ENCODE data around the gene ZNF605. TPM values are rescaled to one million over a fixed set of nuclear protein-coding genes. Genes with fewer than 3 reads are reported as not detected.

Gene ZNF605
- total and polyA plus RNA-seq, 2 donors (not counting 1 experiment from before 2014, with no cell fraction given): 6.0 to 21.7 TPM

DNA sequence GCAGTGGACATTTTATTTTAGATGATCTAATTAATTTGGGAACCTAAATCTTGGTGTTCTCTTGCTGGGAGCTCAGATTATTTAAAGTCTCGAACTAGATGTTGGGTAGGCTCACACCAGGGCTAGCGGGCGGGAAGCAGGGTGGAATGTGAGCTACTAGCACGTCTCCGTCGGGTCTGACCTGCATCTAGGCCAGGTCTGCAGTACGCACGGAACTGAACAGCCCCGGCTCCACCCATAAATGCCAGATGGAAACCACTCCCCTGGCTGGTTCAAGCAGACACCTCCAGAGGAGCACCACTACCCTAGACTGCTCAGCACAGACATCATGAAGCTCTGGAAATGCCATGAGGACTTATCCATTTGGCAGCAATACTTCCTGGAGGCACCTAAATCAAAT lies 10.3 kb downstream of the ZNF605 start:
- H2AFZ ChIP-seq (ENCODE audit: insufficient read depth, low read depth, low read length, poor library complexity, severe bottlenecking): no peak overlapping the region
- H4K20me1 ChIP-seq (ENCODE audit: control insufficient read depth, insufficient read depth, low read length, poor library complexity, severe bottlenecking): peaks cover 7% of the 10 kb centered on the region
- peaks cover 4 to 86% (median 26%) of the 10 kb centered on the region in 3 donors for H3K9me3 ChIP-seq (ENCODE audit: control extremely low read depth in 1 of 3, control insufficient read depth in 2 of 3, insufficient read depth in 1 of 3, low read length in 2 of 3)
- no peak overlapping the region for H3K4me3 Mint-ChIP-seq
- no peak overlapping the region for H3K27ac Mint-ChIP-seq
- H3K9ac ChIP-seq (ENCODE audit: low read length): no peak overlapping the region
- no peaks in the 10 kb centered on the region for H3K4me1 ChIP-seq (ENCODE audit: control insufficient read depth in 2 of 2, insufficient read depth in 2 of 2, low read length in 2 of 2)
- no peak overlapping the region for H3K4me3 ChIP-seq (ENCODE audit: control extremely low read depth in 1 of 5, extremely low read depth in 1 of 5, insufficient read depth in 1 of 5, low read depth in 2 of 5, low read length in 4 of 5)
- POLR2A ChIA-PET: no interaction called here
- peaks cover 43% of the 10 kb centered on the region for H3K79me2 ChIP-seq (ENCODE audit: control insufficient read depth, insufficient read depth, low read length)
- no peaks in the 10 kb centered on the region for H3K27me3 ChIP-seq (replicated peaks in 1 of 4; ENCODE audit: control extremely low read depth in 1 of 4, control insufficient read depth in 3 of 4, insufficient read depth in 4 of 4, low read length in 3 of 4)
- no peak for DNase-seq
- H3K27me3 Mint-ChIP-seq: no peaks in the 10 kb centered on the region
- TF ChIP-seq, protein P1, sequence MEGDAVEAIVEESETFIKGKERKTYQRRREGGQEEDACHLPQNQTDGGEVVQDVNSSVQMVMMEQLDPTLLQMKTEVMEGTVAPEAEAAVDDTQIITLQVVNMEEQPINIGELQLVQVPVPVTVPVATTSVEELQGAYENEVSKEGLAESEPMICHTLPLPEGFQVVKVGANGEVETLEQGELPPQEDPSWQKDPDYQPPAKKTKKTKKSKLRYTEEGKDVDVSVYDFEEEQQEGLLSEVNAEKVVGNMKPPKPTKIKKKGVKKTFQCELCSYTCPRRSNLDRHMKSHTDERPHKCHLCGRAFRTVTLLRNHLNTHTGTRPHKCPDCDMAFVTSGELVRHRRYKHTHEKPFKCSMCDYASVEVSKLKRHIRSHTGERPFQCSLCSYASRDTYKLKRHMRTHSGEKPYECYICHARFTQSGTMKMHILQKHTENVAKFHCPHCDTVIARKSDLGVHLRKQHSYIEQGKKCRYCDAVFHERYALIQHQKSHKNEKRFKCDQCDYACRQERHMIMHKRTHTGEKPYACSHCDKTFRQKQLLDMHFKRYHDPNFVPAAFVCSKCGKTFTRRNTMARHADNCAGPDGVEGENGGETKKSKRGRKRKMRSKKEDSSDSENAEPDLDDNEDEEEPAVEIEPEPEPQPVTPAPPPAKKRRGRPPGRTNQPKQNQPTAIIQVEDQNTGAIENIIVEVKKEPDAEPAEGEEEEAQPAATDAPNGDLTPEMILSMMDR (IDR thresholded peaks at IDR 0.05): no peak
- TF ChIP-seq EZH2 (IDR thresholded peaks at IDR 0.05; ENCODE audit: borderline replicate concordance, insufficient read depth, low read depth, low read length, poor library complexity, severe bottlenecking): no peak
- CTCF ChIA-PET: no interaction called here
- H3K27ac ChIP-seq (ENCODE audit: low read length in 2 of 2): no peak overlapping the region
- no peak for ATAC-seq (ENCODE audit: low read depth)
- H3K9me3 Mint-ChIP-seq (ENCODE audit: insufficient read depth): peaks cover 10% of the 10 kb centered on the region
- intact Hi-C loops (cut with micrococcal nuclease): no loop called here
- peaks cover 0 to 66% of the 10 kb centered on the region in 2 experiments for H3K36me3 ChIP-seq (replicated peaks in 1 of 2; ENCODE audit: control extremely low read depth in 1 of 2, control insufficient read depth in 1 of 2, extremely low read depth in 1 of 2, insufficient read depth in 2 of 2, low read length in 1 of 2)
- no peak overlapping the region for H3K4me2 ChIP-seq (replicated peaks; ENCODE audit: low read depth, low read length, poor library complexity, severe bottlenecking)
- H3K4me1 Mint-ChIP-seq: no peaks in the 10 kb centered on the region
- 94% methylated on average over 9 of the region's 9 CpGs for WGBS (ENCODE audit: insufficient coverage)

DNA sequence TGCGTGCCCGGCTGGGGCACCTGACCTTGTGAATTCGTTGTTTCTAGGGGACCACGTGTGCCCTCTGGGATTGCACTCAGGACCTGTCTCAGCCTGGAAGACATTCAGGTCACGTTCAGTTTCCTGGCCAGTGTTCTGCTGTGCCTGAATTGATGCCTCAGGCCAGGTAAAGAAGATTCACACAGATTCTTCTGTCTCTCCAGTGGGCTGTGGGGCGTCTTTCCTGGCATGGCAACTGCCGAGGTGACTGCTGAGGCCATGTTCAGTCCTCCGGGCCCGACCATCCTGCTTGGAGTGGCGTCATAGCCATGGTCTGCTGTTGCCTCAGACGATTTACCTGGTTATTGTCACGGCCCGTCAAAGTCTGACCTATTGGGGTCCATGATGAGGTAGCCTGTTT lies 13.5 kb downstream of the ZNF605 start:
- Mint-ChIP-seq H3K9me3 (ENCODE audit: insufficient read depth) (peaks cover 14% of the 10 kb centered on the region), H3K4me3 (no peak overlapping the region), H3K27ac (no peak overlapping the region), H3K27me3 (no peaks in the 10 kb centered on the region), H3K4me1 (no peaks in the 10 kb centered on the region)
- H3K9ac ChIP-seq (ENCODE audit: low read length): no peak overlapping the region
- no peaks in the 10 kb centered on the region for H3K4me1 ChIP-seq (ENCODE audit: control insufficient read depth in 2 of 2, insufficient read depth in 2 of 2, low read length in 2 of 2)
- no peak overlapping the region for H3K27ac ChIP-seq (ENCODE audit: low read length in 2 of 2)
- H3K27me3 ChIP-seq (replicated peaks in 1 of 4; ENCODE audit: control extremely low read depth in 1 of 4, control insufficient read depth in 3 of 4, insufficient read depth in 4 of 4, low read length in 3 of 4): no peaks in the 10 kb centered on the region
- POLR2A ChIA-PET: no interaction called here
- peaks cover 0 to 49% of the 10 kb centered on the region in 2 experiments for H3K36me3 ChIP-seq (replicated peaks in 1 of 2; ENCODE audit: control extremely low read depth in 1 of 2, control insufficient read depth in 1 of 2, extremely low read depth in 1 of 2, insufficient read depth in 2 of 2, low read length in 1 of 2)
- WGBS (ENCODE audit: insufficient coverage): 97% methylated on average over 13 of the region's 13 CpGs
- no peak overlapping the region for H2AFZ ChIP-seq (ENCODE audit: insufficient read depth, low read depth, low read length, poor library complexity, severe bottlenecking)
- no peak for DNase-seq
- peaks cover 0 to 84% (median 21%) of the 10 kb centered on the region in 3 donors for H3K9me3 ChIP-seq (ENCODE audit: control extremely low read depth in 1 of 3, control insufficient read depth in 2 of 3, insufficient read depth in 1 of 3, low read length in 2 of 3)
- H3K79me2 ChIP-seq (ENCODE audit: control insufficient read depth, insufficient read depth, low read length): peaks cover 12% of the 10 kb centered on the region
- H3K4me3 ChIP-seq (ENCODE audit: control extremely low read depth in 1 of 5, extremely low read depth in 1 of 5, insufficient read depth in 1 of 5, low read depth in 2 of 5, low read length in 4 of 5): no peak overlapping the region
- CTCF ChIA-PET: no interaction called here
- TF ChIP-seq EZH2 (IDR thresholded peaks at IDR 0.05; ENCODE audit: borderline replicate concordance, insufficient read depth, low read depth, low read length, poor library complexity, severe bottlenecking): no peak
- TF ChIP-seq, protein P1 (IDR thresholded peaks at IDR 0.05): no peak
- H4K20me1 ChIP-seq (ENCODE audit: control insufficient read depth, insufficient read depth, low read length, poor library complexity, severe bottlenecking): no peaks in the 10 kb centered on the region
- intact Hi-C loops (cut with micrococcal nuclease): no loop called here
- no peak for ATAC-seq (ENCODE audit: low read depth)
- no peak overlapping the region for H3K4me2 ChIP-seq (replicated peaks; ENCODE audit: low read depth, low read length, poor library complexity, severe bottlenecking)

Measured in B cell (primary cell).